DOHH2 (cell line): ENCODE data around the gene STX1B.

ENCODE experiments used
- CTCF ChIP-seq: fragments of 200-600 bp; sonication (generic); IDR thresholded peaks from one replicate; pipeline ENCODE4 v1.5.1; 2014; ENCODE audit warnings: antibody characterized with exemption, mild to moderate bottlenecking, low read depth, low read length; ENCODE audit not compliant: poor library complexity, severe bottlenecking
- EZH2phosphoT487 ChIP-seq: fragments of 200-600 bp; sonication (generic); IDR thresholded peaks from 2 replicates; pipeline ENCODE4 v1.6.1; 2017; ENCODE audit warnings: borderline replicate concordance, mild to moderate bottlenecking, antibody characterized with exemption, low read length, moderate library complexity, mixed read lengths

- no peak for TF ChIP-seq CTCF
- TF ChIP-seq EZH2phosphoT487: no peak
Observed at GRCh38 chr16:30942426-30942806, 68.0 kb downstream of the STX1B start.
